ENCODE results near the gene GPR162.

DNA sequence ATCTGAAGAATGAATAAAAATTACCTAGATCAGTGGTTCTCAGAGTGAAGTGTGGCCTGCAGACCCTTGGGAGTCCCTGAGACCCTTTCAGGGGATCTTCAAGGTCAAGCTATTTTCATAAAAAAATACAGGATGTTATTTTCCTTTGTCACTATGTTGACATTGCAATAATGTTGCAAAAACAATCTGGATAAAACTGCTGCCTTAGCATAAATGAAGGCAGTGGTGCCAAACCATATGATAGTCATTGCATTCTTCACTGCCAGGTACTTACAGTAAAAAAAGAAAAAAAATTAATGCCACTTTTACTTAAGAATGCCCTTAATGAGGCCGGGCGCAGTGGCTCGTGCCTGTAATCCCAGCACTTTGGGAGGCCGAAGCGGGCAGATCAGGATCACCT lies 34.3 kb upstream of the GPR162 start:
- no peak for TF ChIP-seq POLR2AphosphoS5 (IDR thresholded peaks at IDR 0.05)
- TF ChIP-seq, protein P1, sequence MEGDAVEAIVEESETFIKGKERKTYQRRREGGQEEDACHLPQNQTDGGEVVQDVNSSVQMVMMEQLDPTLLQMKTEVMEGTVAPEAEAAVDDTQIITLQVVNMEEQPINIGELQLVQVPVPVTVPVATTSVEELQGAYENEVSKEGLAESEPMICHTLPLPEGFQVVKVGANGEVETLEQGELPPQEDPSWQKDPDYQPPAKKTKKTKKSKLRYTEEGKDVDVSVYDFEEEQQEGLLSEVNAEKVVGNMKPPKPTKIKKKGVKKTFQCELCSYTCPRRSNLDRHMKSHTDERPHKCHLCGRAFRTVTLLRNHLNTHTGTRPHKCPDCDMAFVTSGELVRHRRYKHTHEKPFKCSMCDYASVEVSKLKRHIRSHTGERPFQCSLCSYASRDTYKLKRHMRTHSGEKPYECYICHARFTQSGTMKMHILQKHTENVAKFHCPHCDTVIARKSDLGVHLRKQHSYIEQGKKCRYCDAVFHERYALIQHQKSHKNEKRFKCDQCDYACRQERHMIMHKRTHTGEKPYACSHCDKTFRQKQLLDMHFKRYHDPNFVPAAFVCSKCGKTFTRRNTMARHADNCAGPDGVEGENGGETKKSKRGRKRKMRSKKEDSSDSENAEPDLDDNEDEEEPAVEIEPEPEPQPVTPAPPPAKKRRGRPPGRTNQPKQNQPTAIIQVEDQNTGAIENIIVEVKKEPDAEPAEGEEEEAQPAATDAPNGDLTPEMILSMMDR (IDR thresholded peaks at IDR 0.05) = no peak
- no peak for TF ChIP-seq POLR2A (IDR thresholded peaks at IDR 0.05)
